ENCODE measurements around the gene GPC1. TPM values are rescaled to one million over a fixed set of nuclear protein-coding genes. Genes with fewer than 3 reads are reported as not detected.

Gene GPC1
- total RNA-seq, 2 donors from 2014 or later = 80.7 to 447 TPM

DNA sequence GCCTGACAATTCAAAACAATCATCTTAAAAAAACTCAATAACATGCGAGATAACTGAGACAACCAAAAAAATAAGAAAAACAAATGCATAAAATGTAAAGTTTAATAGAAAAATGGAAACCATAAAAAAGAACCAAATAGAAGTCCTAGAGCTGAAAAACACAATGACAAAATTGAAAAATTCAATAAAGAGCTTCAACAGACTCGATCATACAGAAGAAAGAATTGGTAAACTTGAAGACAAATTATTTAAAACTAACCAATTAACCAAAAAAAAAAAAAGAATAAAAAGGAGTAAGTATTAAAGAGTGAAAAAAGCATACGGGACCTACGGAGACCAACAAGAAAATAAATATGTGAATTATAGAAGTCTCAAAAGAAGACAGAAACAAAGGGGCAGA lies 37.7 kb downstream of the GPC1 start:
- H3K27me3 ChIP-seq (replicated peaks; ENCODE audit: insufficient read depth) = no peaks in the 10 kb centered on the region
- DNase-seq (ENCODE audit: low spot score) = no peak
- TF ChIP-seq POLR2A (IDR thresholded peaks at IDR 0.05) (no peak), POLR2AphosphoS5 (IDR thresholded peaks at IDR 0.05) (no peak)
- TF ChIP-seq, protein P1, sequence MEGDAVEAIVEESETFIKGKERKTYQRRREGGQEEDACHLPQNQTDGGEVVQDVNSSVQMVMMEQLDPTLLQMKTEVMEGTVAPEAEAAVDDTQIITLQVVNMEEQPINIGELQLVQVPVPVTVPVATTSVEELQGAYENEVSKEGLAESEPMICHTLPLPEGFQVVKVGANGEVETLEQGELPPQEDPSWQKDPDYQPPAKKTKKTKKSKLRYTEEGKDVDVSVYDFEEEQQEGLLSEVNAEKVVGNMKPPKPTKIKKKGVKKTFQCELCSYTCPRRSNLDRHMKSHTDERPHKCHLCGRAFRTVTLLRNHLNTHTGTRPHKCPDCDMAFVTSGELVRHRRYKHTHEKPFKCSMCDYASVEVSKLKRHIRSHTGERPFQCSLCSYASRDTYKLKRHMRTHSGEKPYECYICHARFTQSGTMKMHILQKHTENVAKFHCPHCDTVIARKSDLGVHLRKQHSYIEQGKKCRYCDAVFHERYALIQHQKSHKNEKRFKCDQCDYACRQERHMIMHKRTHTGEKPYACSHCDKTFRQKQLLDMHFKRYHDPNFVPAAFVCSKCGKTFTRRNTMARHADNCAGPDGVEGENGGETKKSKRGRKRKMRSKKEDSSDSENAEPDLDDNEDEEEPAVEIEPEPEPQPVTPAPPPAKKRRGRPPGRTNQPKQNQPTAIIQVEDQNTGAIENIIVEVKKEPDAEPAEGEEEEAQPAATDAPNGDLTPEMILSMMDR (IDR thresholded peaks at IDR 0.05) = no peak
- no peaks in the 10 kb centered on the region for H3K9me3 ChIP-seq
- intact Hi-C loops (cut with DNase I) = no loop called here
- H3K4me3 ChIP-seq = no peak overlapping the region
- over 99% methylated on average over 4 of the region's 4 CpGs for WGBS
- H3K36me3 ChIP-seq = no peaks in the 10 kb centered on the region
- no peak overlapping the region for H3K27ac ChIP-seq
- H3K4me1 ChIP-seq (replicated peaks) = no peaks in the 10 kb centered on the region

DNA sequence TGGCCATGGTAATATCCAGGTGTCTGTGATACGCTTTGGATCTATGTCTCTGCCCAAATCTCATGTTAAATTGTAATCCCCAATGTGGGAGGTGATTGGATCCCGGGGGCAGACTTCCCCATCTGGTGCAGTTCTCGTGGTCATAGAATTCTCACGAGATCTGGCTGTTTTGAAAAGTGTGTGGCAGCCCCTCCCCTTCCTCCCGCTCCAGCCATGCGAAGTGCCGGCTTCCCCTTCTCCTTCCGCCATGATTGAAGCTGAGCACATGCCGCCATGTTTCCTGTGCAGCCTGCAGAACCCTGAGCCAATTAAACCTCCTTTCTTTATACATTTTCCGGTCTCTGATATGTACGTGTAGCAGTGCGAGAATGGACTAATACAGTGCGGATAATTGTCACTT lies 42.5 kb downstream of the GPC1 start:
- no peak for DNase-seq (ENCODE audit: low spot score)
- Histone ChIP-seq H3K4me1 (replicated peaks) (no peaks in the 10 kb centered on the region), H3K36me3 (no peaks in the 10 kb centered on the region), H3K27me3 (replicated peaks; ENCODE audit: insufficient read depth) (no peaks in the 10 kb centered on the region), H3K4me3 (no peak overlapping the region), H3K27ac (no peak overlapping the region), H3K9me3 (no peaks in the 10 kb centered on the region)
- TF ChIP-seq, protein P1 (IDR thresholded peaks at IDR 0.05) = no peak
- no peak for TF ChIP-seq POLR2A (IDR thresholded peaks at IDR 0.05)
- TF ChIP-seq POLR2AphosphoS5 (IDR thresholded peaks at IDR 0.05) = no peak
- intact Hi-C loops (cut with DNase I) = no loop called here
- 95% methylated on average over 13 of the region's 13 CpGs for WGBS

DNA sequence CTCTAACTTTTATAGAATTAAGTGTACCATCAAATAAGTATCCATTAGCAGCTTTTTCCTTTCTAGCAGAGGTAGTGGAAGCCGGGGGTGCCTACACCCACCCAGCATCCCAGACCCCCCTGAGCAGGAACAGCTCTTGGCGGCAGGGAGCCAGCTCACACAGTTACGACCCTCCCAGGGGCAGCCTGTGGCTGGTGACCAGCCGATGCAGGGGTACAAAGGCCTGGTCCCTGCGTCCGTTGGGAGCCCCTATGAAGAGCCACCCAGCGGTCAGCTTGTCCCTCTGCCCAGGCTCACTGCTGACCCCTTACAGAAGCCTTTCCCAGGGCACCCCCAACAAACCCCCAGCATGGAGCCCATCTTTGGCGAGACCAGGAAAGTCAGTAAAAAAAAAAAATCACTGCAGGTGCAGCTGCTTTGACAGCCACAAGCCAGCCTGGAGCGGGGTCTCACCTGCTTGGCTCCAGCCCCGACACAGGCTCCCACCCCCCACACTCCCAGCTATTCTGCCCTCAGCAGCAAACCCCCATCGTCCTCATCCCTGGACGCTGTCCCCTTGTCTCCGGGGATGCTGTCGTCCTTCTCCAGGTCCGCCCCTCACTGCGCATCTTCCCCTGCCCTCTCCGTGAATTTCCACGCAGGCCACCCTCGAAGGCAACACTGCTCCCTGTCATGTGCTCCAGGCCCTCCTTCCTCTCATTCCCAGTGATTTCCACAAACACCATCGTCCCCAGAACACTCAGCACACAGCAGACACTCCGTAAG lies 43.1 kb downstream of the GPC1 start:
- H3K4me3 ChIP-seq = no peak overlapping the region
- DNase-seq (ENCODE audit: low spot score) = peak; percentile 2
- intact Hi-C loops (cut with DNase I) = no loop called here
- no peak overlapping the region for H3K27ac ChIP-seq
- H3K4me1 ChIP-seq (replicated peaks) = no peaks in the 10 kb centered on the region
- no peaks in the 10 kb centered on the region for H3K36me3 ChIP-seq
- no peaks in the 10 kb centered on the region for H3K9me3 ChIP-seq
- 92% methylated on average over 21 of the region's 21 CpGs for WGBS
- no peaks in the 10 kb centered on the region for H3K27me3 ChIP-seq (replicated peaks; ENCODE audit: insufficient read depth)
- TF ChIP-seq, protein P1 (IDR thresholded peaks at IDR 0.05) = no peak
- no peak for TF ChIP-seq POLR2A (IDR thresholded peaks at IDR 0.05)
- TF ChIP-seq POLR2AphosphoS5 (IDR thresholded peaks at IDR 0.05) = no peak

DNA sequence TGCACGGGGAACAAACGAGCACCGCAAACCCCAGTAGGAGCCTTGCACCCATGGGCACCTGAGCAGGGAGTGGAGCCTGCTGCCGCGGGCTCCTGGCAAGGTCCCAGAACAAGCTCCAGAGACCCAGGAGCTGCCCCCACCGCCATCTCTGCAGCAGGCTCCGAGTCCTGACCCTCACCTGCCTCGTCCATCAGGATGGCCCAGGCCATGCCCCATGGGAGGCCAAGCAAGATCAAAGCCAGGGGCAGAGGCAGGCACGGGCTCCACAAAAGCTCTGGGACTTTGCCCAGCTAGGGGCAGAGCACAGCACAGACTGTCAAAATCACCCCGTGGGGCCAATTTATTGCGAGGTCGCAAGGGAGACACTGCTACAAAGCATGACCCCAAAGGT lies 43.6 kb downstream of the GPC1 start:
- DNase-seq (ENCODE audit: low spot score) = peak; percentile 2
- intact Hi-C loops (cut with DNase I) = no loop called here
- no peaks in the 10 kb centered on the region for H3K9me3 ChIP-seq
- H3K27me3 ChIP-seq (replicated peaks; ENCODE audit: insufficient read depth) = no peaks in the 10 kb centered on the region
- no peak overlapping the region for H3K27ac ChIP-seq
- no peaks in the 10 kb centered on the region for H3K4me1 ChIP-seq (replicated peaks)
- no peak overlapping the region for H3K4me3 ChIP-seq
- TF ChIP-seq, protein P1 (IDR thresholded peaks at IDR 0.05) = no peak
- TF ChIP-seq POLR2A (IDR thresholded peaks at IDR 0.05) (no peak), POLR2AphosphoS5 (IDR thresholded peaks at IDR 0.05) (no peak)
- H3K36me3 ChIP-seq = no peaks in the 10 kb centered on the region
- WGBS = 82% methylated on average over 10 of the region's 12 CpGs
